H1 (cell line): ENCODE results near the gene CAMTA1. TPM values are rescaled to one million over a fixed set of nuclear protein-coding genes. Genes with fewer than 3 reads are reported as not detected.

Source experiments
- CTCF ChIA-PET: fragments of 300-600 bp; sonication (Branson Sonifier 250); formaldehyde crosslinking; loops from one replicate; lab custom pipeline; 2021; ENCODE audit not compliant: partially characterized antibody; lab: Charles Lee
- POLR2A ChIA-PET: fragments of 300-600 bp; sonication (Branson Sonifier 250); formaldehyde crosslinking; loops from one replicate; lab custom pipeline; 2021; ENCODE audit warnings: inconsistent platforms; ENCODE audit not compliant: partially characterized antibody; lab: Charles Lee
- DNase-seq, 2 experiments: peaks; one replicate each; pipeline versions ENCODE4 v3.0.0 to v3.0.0-alpha.2; 2010 to 2022; ENCODE audit warnings: low spot score in 2 of 2, low read depth in 1 of 2, mixed read lengths in 1 of 2
- FAIRE-seq: peaks from 2 replicates; lab custom pipeline; 2011; peaks lifted over from hg19 to GRCh38; lab: Jason Lieb, UNC
- H2AFZ ChIP-seq: 2 replicates; pipeline ENCODE4 v1.8.1; 2012; ENCODE audit warnings: low read length, inconsistent platforms
- H2AK5ac ChIP-seq: 2 replicates; pipeline ENCODE4 v1.6.1; 2013; ENCODE audit warnings: low read depth, low read length
- H2BK120ac ChIP-seq: replicated peaks from 2 replicates; pipeline ENCODE3; 2013; ENCODE audit warnings: low read depth, low read length, inconsistent platforms
- H2BK12ac ChIP-seq: 2 replicates; pipeline ENCODE4 v1.6.1; 2013; ENCODE audit warnings: low read depth, low read length
- H2BK15ac ChIP-seq: 2 replicates; pipeline ENCODE4 v1.6.1; 2013; ENCODE audit warnings: low read length
- H2BK20ac ChIP-seq: 2 replicates; pipeline ENCODE4 v1.6.1; 2013; ENCODE audit warnings: low read length
- H2BK5ac ChIP-seq: 2 replicates; pipeline ENCODE4 v1.6.1; 2013; ENCODE audit warnings: low read depth, low read length
- H3K14ac ChIP-seq: 2 replicates; pipeline ENCODE4 v1.6.1; 2013; ENCODE audit warnings: inconsistent platforms; ENCODE audit not compliant: insufficient read length
- H3K18ac ChIP-seq: 2 replicates; pipeline ENCODE4 v1.6.1; 2013; ENCODE audit warnings: low read length; ENCODE audit errors: extremely low read depth
- H3K23ac ChIP-seq: 2 replicates; pipeline ENCODE4 v1.6.1; 2013; ENCODE audit warnings: inconsistent platforms; ENCODE audit not compliant: insufficient read length
- H3K23me2 ChIP-seq: 2 replicates; pipeline ENCODE4 v1.6.1; 2013; ENCODE audit warnings: low read depth, low read length
- H3K27ac ChIP-seq: 2 replicates; pipeline ENCODE4 v1.6.1; 2011; ENCODE audit warnings: low read depth, low read length, inconsistent platforms
- H3K27me3 ChIP-seq, 4 experiments: replicated peaks in 1 of 4; 1 replicate in 1 of 4; 2 replicates in 3 of 4; pipeline versions ENCODE4 v1.6.1 to v1.8.1; 2011 to 2013; ENCODE audit warnings: low read length in 3 of 4, mild to moderate bottlenecking in 3 of 4, inconsistent platforms in 2 of 4, mixed read lengths in 2 of 4, moderate library complexity in 1 of 4; ENCODE audit not compliant: control insufficient read depth in 3 of 4, insufficient read depth in 3 of 4; ENCODE audit errors: extremely low read depth in 1 of 4
- H3K36me3 ChIP-seq, 4 experiments: 2 replicates each; pipeline versions ENCODE4 v1.6.1 to v1.8.1; 2011 to 2013; ENCODE audit warnings: mild to moderate bottlenecking in 4 of 4, low read length in 3 of 4, moderate library complexity in 2 of 4, control low read depth in 1 of 4, inconsistent platforms in 1 of 4; ENCODE audit not compliant: insufficient read depth in 4 of 4, control insufficient read depth in 2 of 4
- H3K4ac ChIP-seq: replicated peaks from 2 replicates; pipeline ENCODE3; 2013; ENCODE audit warnings: low read length, low read depth, mixed read lengths, inconsistent platforms; ENCODE audit not compliant: insufficient read length
- H3K4me1 ChIP-seq, 4 experiments: replicated peaks in 1 of 4; 1 replicate in 1 of 4; 2 replicates in 3 of 4; pipeline versions ENCODE4 v1.6.1 to v1.8.1; 2011 to 2013; ENCODE audit warnings: low read length in 3 of 4, inconsistent platforms in 2 of 4, mixed read lengths in 1 of 4; ENCODE audit not compliant: insufficient read depth in 4 of 4, control insufficient read depth in 3 of 4
- H3K4me2 ChIP-seq, 2 experiments: 2 replicates each; pipeline versions ENCODE4 v1.6.1 to v1.8.1; 2011 to 2013; ENCODE audit warnings: low read depth in 2 of 2, low read length in 2 of 2, control low read depth in 1 of 2, inconsistent platforms in 1 of 2, mild to moderate bottlenecking in 1 of 2; ENCODE audit not compliant: insufficient read depth in 1 of 2
- H3K4me3 ChIP-seq, 4 experiments: fragments of 200-600, 300-600 bp in 1 of 4; sonication (generic), shearing (Covaris generic), sonication (Bioruptor Twin) in 1 of 4; 2 replicates each; pipeline versions ENCODE4 v1.5.1 to v1.8.1; 2011 to 2016; ENCODE audit warnings: low read length in 4 of 4, low read depth in 3 of 4, control low read depth in 2 of 4, inconsistent platforms in 2 of 4, mild to moderate bottlenecking in 2 of 4, mixed read lengths in 1 of 4, moderate library complexity in 1 of 4; ENCODE audit not compliant: insufficient read depth in 2 of 4; ENCODE audit errors: extremely low read depth in 1 of 4
- H3K56ac ChIP-seq: replicated peaks from 2 replicates; pipeline ENCODE3; 2013; ENCODE audit warnings: low read depth, mild to moderate bottlenecking, mixed read lengths, low read length, inconsistent platforms; ENCODE audit not compliant: insufficient read length
- H3K79me1 ChIP-seq: 2 replicates; pipeline ENCODE4 v1.6.1; 2013; ENCODE audit warnings: low read depth, low read length, control low read depth
- H3K79me2 ChIP-seq, 2 experiments: 2 replicates each; pipeline versions ENCODE4 v1.6.1 to v1.8.1; 2012 to 2013; ENCODE audit warnings: low read length in 2 of 2, mild to moderate bottlenecking in 2 of 2, inconsistent platforms in 1 of 2; ENCODE audit not compliant: insufficient read depth in 2 of 2, control insufficient read depth in 1 of 2
- H3K9ac ChIP-seq, 4 experiments: replicated peaks in 1 of 4; 1 replicate in 1 of 4; 2 replicates in 3 of 4; pipeline versions ENCODE4 v1.6.1 to v1.8.1; 2011 to 2013; ENCODE audit warnings: low read depth in 3 of 4, low read length in 3 of 4, control low read depth in 2 of 4, mild to moderate bottlenecking in 2 of 4, moderate library complexity in 2 of 4, inconsistent platforms in 1 of 4; ENCODE audit errors: extremely low read depth in 1 of 4
- H3K9me3 ChIP-seq, 2 experiments: 2 replicates each; pipeline versions ENCODE4 v1.6.1 to v1.8.1; 2012 to 2013; ENCODE audit warnings: mild to moderate bottlenecking in 2 of 2, moderate library complexity in 2 of 2, control low read depth in 1 of 2, inconsistent platforms in 1 of 2, low read depth in 1 of 2, low read length in 1 of 2, mixed read lengths in 1 of 2; ENCODE audit not compliant: insufficient read depth in 2 of 2
- H4K20me1 ChIP-seq, 2 experiments: replicated peaks in 1 of 2; 2 replicates each; pipeline versions ENCODE3 to v1.8.1; 2011 to 2013; ENCODE audit warnings: inconsistent platforms in 2 of 2, low read length in 2 of 2, mild to moderate bottlenecking in 1 of 2; ENCODE audit not compliant: insufficient read depth in 2 of 2, control insufficient read depth in 1 of 2
- H4K5ac ChIP-seq: 2 replicates; pipeline ENCODE4 v1.6.1; 2013; ENCODE audit warnings: low read length, low read depth, mixed read lengths, inconsistent platforms; ENCODE audit not compliant: insufficient read length
- H4K8ac ChIP-seq: 2 replicates; pipeline ENCODE4 v1.8.0; 2013; ENCODE audit warnings: mild to moderate bottlenecking, moderate library complexity, low read length, inconsistent platforms; ENCODE audit not compliant: insufficient read depth; ENCODE audit errors: extremely low read depth
- H4K91ac ChIP-seq: replicated peaks from 2 replicates; pipeline ENCODE3; 2013; ENCODE audit warnings: low read length, mixed read lengths, inconsistent platforms; ENCODE audit not compliant: insufficient read length
- BACH1 ChIP-seq: IDR thresholded peaks from 2 replicates; pipeline ENCODE4 v1.6.1; 2012; ENCODE audit warnings: low read length, improper control_type of control experiment
- CEBPB ChIP-seq: IDR thresholded peaks from 2 replicates; pipeline ENCODE4 v1.6.1; 2012; ENCODE audit warnings: low read depth, low read length
- CHD1 ChIP-seq: IDR thresholded peaks from 2 replicates; pipeline ENCODE4 v1.6.1; 2012; ENCODE audit warnings: low read depth, low read length, improper control_type of control experiment
- EP300 ChIP-seq, 2 experiments: IDR thresholded peaks; 1 replicate in 1 of 2; 2 replicates in 1 of 2; pipeline ENCODE4 v1.6.1; 2011 to 2012; ENCODE audit warnings: low read depth in 2 of 2, low read length in 2 of 2, mild to moderate bottlenecking in 2 of 2, borderline replicate concordance in 1 of 2, inconsistent platforms in 1 of 2, moderate library complexity in 1 of 2
- FOSL1 ChIP-seq: IDR thresholded peaks from 2 replicates; pipeline ENCODE4 v1.6.1; 2011; ENCODE audit warnings: mild to moderate bottlenecking, low read depth, low read length, moderate library complexity; ENCODE audit not compliant: insufficient read depth
- HDAC2 ChIP-seq, 2 experiments: fragments of 300-600 bp in 1 of 2; sonication (generic) in 1 of 2; IDR thresholded peaks; 2 replicates each; pipeline ENCODE4 v1.6.1; 2011 to 2012; ENCODE audit warnings: low read depth in 2 of 2, low read length in 2 of 2, mild to moderate bottlenecking in 2 of 2, moderate library complexity in 2 of 2, borderline replicate concordance in 1 of 2, inconsistent platforms in 1 of 2
- KDM4A ChIP-seq: IDR thresholded peaks from one replicate; pipeline ENCODE4 v1.7.1; 2012; ENCODE audit warnings: low read depth, mild to moderate bottlenecking, moderate library complexity, low read length, inconsistent platforms; ENCODE audit not compliant: severe bottlenecking
- MAX ChIP-seq: IDR thresholded peaks from 2 replicates; pipeline ENCODE4 v1.6.1; 2012; ENCODE audit warnings: inconsistent platforms
- PHF8 ChIP-seq: fragments of 200-600 bp; sonication (generic); conservative IDR thresholded peaks from 2 replicates; pipeline ENCODE4 v1.7.1; 2012; ENCODE audit warnings: low read depth, mild to moderate bottlenecking, inconsistent platforms, low read length, moderate library complexity
- SP1 ChIP-seq: IDR thresholded peaks from 2 replicates; pipeline ENCODE4 v1.6.1; 2011; ENCODE audit warnings: low read depth, low read length
- SP4 ChIP-seq: IDR thresholded peaks from 2 replicates; pipeline ENCODE4 v1.6.1; 2012; ENCODE audit warnings: low read length, inconsistent platforms
- TAF1 ChIP-seq: IDR thresholded peaks from 2 replicates; pipeline ENCODE4 v1.6.1; 2011; ENCODE audit warnings: mild to moderate bottlenecking, low read depth, low read length
- WGBS, 2 experiments: shearing (Covaris generic) in 1 of 2; methylation state at CpG; one replicate each; pipeline versions ENCODE4 v1.1.6 to v1.1.7; 2013 to 2015; ENCODE audit warnings: low lambda C conversion rate in 2 of 2, mixed read lengths in 2 of 2, inconsistent platforms in 1 of 2, low coverage in 1 of 2, missing lambda C conversion rate in 1 of 2; ENCODE audit not compliant: insufficient replicate concordance in 2 of 2, insufficient coverage in 1 of 2, insufficient read length in 1 of 2; ENCODE audit errors: extremely low coverage in 1 of 2, missing lambda C conversion rate in 1 of 2; 5-methylcytosine and 5-hydroxymethylcytosine counted together
- polyA plus RNA-seq, 7 experiments: library from polyadenylated mRNA; depleted of rRNA in 3 of 7; stranded (reverse) in 5 of 7; unstranded in 2 of 7; fragments of >200 nt in 5 of 7; fragments of 200-250 nt in 2 of 7; gene quantifications; 1 replicate in 5 of 7; 2 replicates in 1 of 7; 4 replicates in 1 of 7; pipeline versions ENCODE4 v1.2.1 to v1.2.3, GENCODE V29; 2011 to 2013; ENCODE audit warnings: missing spikeins in 2 of 7, mixed read lengths in 2 of 7
- total RNA-seq: library from RNA; stranded (reverse); fragmentation: NEBNext Ultra II Directional; extraction: Animal tissue kit (Norgen Biotek cat#: 25700); gene quantifications from 2 replicates; pipeline ENCODE4 v1.2.1, GENCODE V29; 2021

Gene CAMTA1
- total and polyA plus RNA-seq, 2 of the 8 experiments (the other 6 are each of a cell fraction or from before 2014, with no cell fraction given): 65.0 to 119 TPM

GRCh38 chr1:6807782-6808181, 22.5 kb downstream of the CAMTA1 start:
- Histone ChIP-seq H3K4me1 (peaks cover 0 to 10% (median 2%) of the 10 kb centered on the region in 4 experiments; a peak in 3 of 7 replicates), H3K23me2 (no peaks in the 10 kb centered on the region), H3K14ac (no peak overlapping the region), H2BK5ac (no peak overlapping the region), H3K9ac (no peak overlapping the region), H2AK5ac (no peak overlapping the region), H2BK12ac (no peak overlapping the region), H4K20me1 (peaks cover 11 to 23% of the 10 kb centered on the region in 2 experiments), H2BK15ac (no peak overlapping the region), H3K4ac (no peak overlapping the region), H4K91ac (no peak overlapping the region), H3K27ac (no peak overlapping the region), H3K4me3 (no peak overlapping the region), H3K4me2 (no peak overlapping the region), H3K56ac (no peak overlapping the region), H3K27me3 (no peaks in the 10 kb centered on the region), H3K9me3 (no peaks in the 10 kb centered on the region), H4K5ac (no peak overlapping the region), H3K18ac (no peak overlapping the region), H3K79me2 (peaks cover 20 to 97% of the 10 kb centered on the region in 2 experiments), H4K8ac (no peak overlapping the region), H2BK20ac (no peak overlapping the region), H2AFZ (no peak overlapping the region), H3K79me1 (peaks cover 28% of the 10 kb centered on the region), H3K36me3 (peaks cover 0 to 8% (median 0%) of the 10 kb centered on the region in 4 experiments; a peak in 1 of 8 replicates), H3K23ac (no peak overlapping the region), H2BK120ac (no peak overlapping the region)
- DNase-seq: no peak
- 86% methylated on average over 3 of the region's 3 CpGs; no CpG with 5 or more reads in 1 of the 2 experiments for WGBS, 2 experiments
- ChIA-PET POLR2A (no interaction called here), CTCF (interaction anchor here (1.0 kb wide), 1 partner anchor 117 kb away, joined by 3 read pairs; no protein-coding TSS in a partner anchor)
- no peak for FAIRE-seq
- TF ChIP-seq EP300 (IDR thresholded peaks at IDR 0.05; ENCODE audit: borderline replicate concordance in 1 of 2, low read depth in 2 of 2, low read length in 2 of 2) (no peak), PHF8 (no peak), KDM4A (no peak), MAX (no peak), SP4 (no peak), CEBPB (no peak), TAF1 (no peak), FOSL1 (no peak), HDAC2 (IDR thresholded peaks at IDR 0.05; ENCODE audit: borderline replicate concordance in 1 of 2, low read depth in 2 of 2, low read length in 2 of 2) (no peak), CHD1 (no peak), SP1 (no peak), BACH1 (no peak)
